Lower lobe of right lung (tissue), 2 donors: ENCODE measurements around the gene PSMC2. TPM values are rescaled to one million over a fixed set of nuclear protein-coding genes. Genes with fewer than 3 reads are reported as not detected.
A peak's percentile ranks its signal among the peaks of the same experiment; 100 is the strongest.

Experiments used
- ATAC-seq, 2 donors: fragments of 200-7000 bp; cut with Tn5 transposase; one replicate each; pipeline ENCODE4 v1.9.1; 2020 to 2022; ENCODE audit warnings: mild to moderate bottlenecking in 2 of 2, moderate library complexity in 2 of 2
- DNase-seq: peaks from one replicate; pipeline ENCODE4 v3.0.0-alpha.2; 2020
- H3K27ac ChIP-seq: fragments of 200-600 bp; one replicate; pipeline ENCODE4 v1.8.0; 2022
- H3K27me3 ChIP-seq: fragments of 200-600 bp; one replicate; pipeline ENCODE4 v1.8.0; 2022; ENCODE audit warnings: low read depth
- H3K36me3 ChIP-seq: fragments of 200-600 bp; one replicate; pipeline ENCODE4 v1.8.0; 2022; ENCODE audit warnings: mild to moderate bottlenecking
- H3K4me1 ChIP-seq: fragments of 200-600 bp; one replicate; pipeline ENCODE4 v1.8.0; 2022
- H3K4me3 ChIP-seq: fragments of 200-600 bp; one replicate; pipeline ENCODE4 v1.8.0; 2022; ENCODE audit warnings: mild to moderate bottlenecking
- H3K9me3 ChIP-seq: fragments of 200-600 bp; one replicate; pipeline ENCODE4 v1.8.0; 2022
- CTCF ChIP-seq: fragments of 200-600 bp; IDR thresholded peaks from one replicate; pipeline ENCODE4 v1.8.0; 2022; ENCODE audit warnings: antibody characterized with exemption, mild to moderate bottlenecking
- intact Hi-C: fragments of 100-400 bp; cut with DNase I; formaldehyde crosslinking; loops from one replicate; pipeline ENCODE4 v1.11.0; 2022
- total RNA-seq: library from RNA; stranded (reverse); fragmentation: NEBNext Ultra II Directional; extraction: Animal tissue kit (Norgen Biotek cat#: 25700); gene quantifications from one replicate; pipeline ENCODE4 v1.2.1, GENCODE V29; 2021
- donor health status: DM: no; HTN: yes; CAD: no; lungs with severe emphysema.

The PSMC2 gene
- total RNA-seq, 1 donor from 2014 or later: 89.4 TPM

- no peaks in the 10 kb centered on the region for H3K27me3 ChIP-seq
- no peak for DNase-seq
- H3K27ac ChIP-seq: no peak overlapping the region
- no peaks in the 10 kb centered on the region for H3K9me3 ChIP-seq
- H3K4me3 ChIP-seq: no peak overlapping the region
- peaks cover 24% of the 10 kb centered on the region for H3K4me1 ChIP-seq
- no peak for TF ChIP-seq CTCF
- intact Hi-C loops: no loop called here
- peaks cover 56% of the 10 kb centered on the region for H3K36me3 ChIP-seq
- ATAC-seq: no peak
Measured at GRCh38 chr7:103341466-103341865, 6.0 kb upstream of the PSMC2 start.

- peaks cover 36% of the 10 kb centered on the region for H3K4me1 ChIP-seq
- ATAC-seq: no peak
- H3K4me3 ChIP-seq: peak overlapping the region; percentile 90
- peaks cover 39% of the 10 kb centered on the region for H3K36me3 ChIP-seq
- no peaks in the 10 kb centered on the region for H3K9me3 ChIP-seq
- no peak for TF ChIP-seq CTCF
- intact Hi-C loops: no loop called here
- DNase-seq: no peak
- no peak overlapping the region for H3K27ac ChIP-seq
- H3K27me3 ChIP-seq: no peaks in the 10 kb centered on the region
Measured at GRCh38 chr7:103343332-103343731, 4.1 kb upstream of the PSMC2 start.

GRCh38 chr7:103343758-103344452 lies 3.5 kb upstream of the PSMC2 start:
- H3K4me1 ChIP-seq: peaks cover 42% of the 10 kb centered on the region
- peak; percentile 52 for DNase-seq

GRCh38 chr7:103344453-103345149 lies 2.8 kb upstream of the PSMC2 start, which contains the start of gene DNAJC2:
TSS of gene DNAJC2 (minus strand) at chr7:103344767. CDS start at chr7:103344622, 145 bp downstream.
- Histone ChIP-seq H3K27me3 (no peaks in the 10 kb centered on the region), H3K27ac (peak within 1 kb of the TSS; percentile 91), H3K36me3 (peaks cover 26% of the 10 kb centered on the region), H3K9me3 (no peaks in the 10 kb centered on the region), H3K4me1 (peaks cover 49% of the 10 kb centered on the region), H3K4me3 (peak within 1 kb of the TSS; percentile 90)
- DNase-seq: peak; percentile 91
- TF ChIP-seq CTCF: no peak
- peak; percentile 96 to 97 for ATAC-seq
- intact Hi-C loops: no loop called here

More at GRCh38 chr7:103343758-103344452, 3.5 kb upstream of the PSMC2 start:
- no peaks in the 10 kb centered on the region for H3K9me3 ChIP-seq
- peaks cover 33% of the 10 kb centered on the region for H3K36me3 ChIP-seq
- intact Hi-C loops: no loop called here
- peak overlapping the region; percentile 90 for H3K4me3 ChIP-seq
- peak in 1 of 2 donors; percentile 64 for ATAC-seq
- TF ChIP-seq CTCF: no peak
- peak overlapping the region; percentile 91 for H3K27ac ChIP-seq
- no peaks in the 10 kb centered on the region for H3K27me3 ChIP-seq

DNA sequence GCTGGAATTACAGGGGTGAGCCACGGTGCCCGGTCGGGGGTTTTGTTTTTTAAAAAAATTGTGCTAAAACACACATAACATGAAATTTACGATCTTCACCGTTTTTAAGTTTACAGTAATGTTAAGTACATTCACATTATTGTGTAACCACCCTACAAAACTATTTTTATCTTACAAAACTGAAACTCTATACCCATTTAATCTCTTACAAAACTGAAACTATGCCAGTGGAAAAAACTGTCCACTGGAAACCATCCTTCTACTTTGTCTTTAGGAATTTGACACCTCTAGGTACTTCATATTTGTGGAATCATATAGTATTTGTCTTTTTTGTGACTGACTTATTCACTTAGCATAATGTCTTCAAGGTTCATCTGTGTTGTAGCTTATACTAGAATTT lies 1.0 kb upstream of the PSMC2 start:
- Histone ChIP-seq H3K27me3 (no peaks in the 10 kb centered on the region), H3K4me1 (peaks cover 66% of the 10 kb centered on the region), H3K27ac (no peak overlapping the region), H3K9me3 (no peaks in the 10 kb centered on the region), H3K36me3 (peaks cover 16% of the 10 kb centered on the region), H3K4me3 (no peak overlapping the region)
- DNase-seq (no peak), ATAC-seq (no peak)
- intact Hi-C loops: no loop called here
- no peak for TF ChIP-seq CTCF
